GM12873 (cell line): ENCODE results near the gene GADL1.

ENCODE experiments used
- CTCF ChIP-seq: IDR thresholded peaks from 2 replicates; pipeline ENCODE4 v1.5.1; 2012; ENCODE audit warnings: low read depth, mild to moderate bottlenecking, moderate library complexity, low read length, control low read depth; ENCODE audit not compliant: insufficient read depth; ENCODE audit errors: missing control alignments

GADL1 gene

GRCh38 chr3:30751610-30752299 lies 142.7 kb downstream of the GADL1 start:
- no peak for TF ChIP-seq CTCF

DNA sequence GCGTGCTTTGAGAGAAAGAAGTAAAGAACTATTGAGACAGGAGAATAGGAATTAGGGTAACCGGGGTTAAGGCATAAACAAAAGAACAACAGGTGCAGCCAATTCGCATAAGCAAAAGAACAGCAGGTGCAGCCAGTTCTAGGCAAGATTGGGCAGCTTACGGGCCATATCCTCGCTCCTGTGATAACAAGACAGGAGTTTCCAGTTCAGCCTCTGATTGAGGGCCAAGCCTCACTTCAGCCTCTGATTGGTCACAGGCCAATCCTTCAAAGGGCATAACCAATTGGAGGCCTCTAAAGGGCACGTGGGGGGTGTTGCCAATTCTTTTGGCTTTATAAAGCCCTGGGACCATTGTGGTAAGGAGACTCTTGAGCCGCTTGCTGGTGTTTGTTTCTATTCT lies 143.5 kb downstream of the GADL1 start:
- TF ChIP-seq CTCF = no peak

- no peak for TF ChIP-seq CTCF
Measured at GRCh38 chr3:30749230-30749629, 145.2 kb downstream of the GADL1 start.

GRCh38 chr3:30747771-30748281 lies 146.6 kb downstream of the GADL1 start:
- TF ChIP-seq CTCF = no peak

GRCh38 chr3:30743641-30744317 lies 150.7 kb downstream of the GADL1 start:
- TF ChIP-seq CTCF = no peak

DNA sequence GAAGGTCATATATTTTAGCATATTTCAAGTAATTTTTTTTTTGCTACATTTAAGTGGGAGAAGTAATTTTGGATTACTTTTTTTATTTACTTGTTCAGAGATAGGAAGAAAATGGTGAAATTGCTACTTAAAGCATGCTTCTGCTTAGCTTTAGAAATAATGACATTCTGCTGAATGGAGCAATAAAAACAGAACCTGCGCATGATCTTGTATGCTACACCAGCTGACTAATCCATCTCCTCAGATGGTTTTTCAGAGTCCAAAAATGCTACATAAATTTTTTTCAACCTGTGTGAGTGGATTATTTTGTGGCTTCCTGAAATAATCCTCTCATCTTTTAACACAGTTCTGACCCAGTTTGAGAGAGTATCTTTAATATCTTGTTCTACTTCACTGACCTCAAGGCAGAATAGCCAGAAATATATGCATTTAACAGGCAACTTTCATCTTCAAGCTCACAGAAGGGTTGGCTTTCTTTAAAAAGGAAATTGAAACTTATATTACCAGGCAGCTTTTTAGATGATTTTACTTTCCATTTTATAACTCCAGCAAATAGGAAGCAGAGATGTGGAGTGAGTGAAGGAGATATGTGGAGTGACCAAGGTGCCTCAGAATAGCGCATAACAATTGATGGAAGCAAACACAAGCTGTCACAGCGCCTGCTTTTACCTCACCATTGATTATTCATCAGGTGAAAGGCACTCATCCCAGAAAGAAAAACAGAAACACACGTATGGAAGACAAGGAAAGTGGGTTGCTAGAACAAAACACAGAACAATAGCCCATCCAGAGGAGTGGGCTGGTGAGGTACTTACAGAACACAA lies 151.5 kb downstream of the GADL1 start:
- no peak for TF ChIP-seq CTCF

DNA sequence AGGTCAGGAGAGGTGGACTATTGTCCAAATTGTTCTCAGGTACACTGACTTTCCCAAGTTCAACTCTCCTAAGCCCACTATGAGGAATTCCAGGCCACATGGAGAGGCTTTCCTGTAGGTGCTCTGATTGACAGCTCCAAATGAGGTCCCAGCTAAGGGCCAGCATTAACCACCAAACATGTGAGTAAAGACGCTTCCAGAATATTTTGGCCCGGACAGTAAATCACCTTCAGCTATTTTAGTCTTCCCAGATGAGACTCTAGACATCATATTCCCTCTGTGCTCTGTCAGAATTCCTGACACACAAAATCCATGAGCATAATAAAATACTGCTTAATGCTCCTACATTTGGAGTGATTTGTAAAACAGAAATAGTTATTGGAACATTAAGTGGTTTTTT lies 152.6 kb downstream of the GADL1 start:
- no peak for TF ChIP-seq CTCF
